CD14-positive monocyte (primary cell): Measurements from ENCODE around the gene GAL3ST2. TPM values are rescaled to one million over a fixed set of nuclear protein-coding genes. Genes with fewer than 3 reads are reported as not detected.

Source experiments
- DNase-seq, 3 donors: peaks; one replicate each; pipeline ENCODE4 v3.0.0-alpha.2; 2011 to 2022
- H2AFZ ChIP-seq: 2 replicates; pipeline ENCODE4 v1.6.0; 2012; ENCODE audit warnings: mild to moderate bottlenecking, low read depth, low read length, inconsistent platforms; ENCODE audit not compliant: insufficient read depth, poor library complexity, severe bottlenecking
- H3K27ac ChIP-seq, 2 donors: 1 replicate in 1 of 2; 2 replicates in 1 of 2; pipeline ENCODE4 v1.5.1; 2012 to 2013; ENCODE audit warnings: low read length in 2 of 2, control low read depth in 1 of 2, inconsistent platforms in 1 of 2, low read depth in 1 of 2, mild to moderate bottlenecking in 1 of 2
- H3K27me3 ChIP-seq, 2 donors: one replicate each; pipeline versions ENCODE4 v1.6.0 to v1.6.1; 2011 to 2013; ENCODE audit warnings: low read length in 2 of 2; ENCODE audit not compliant: control insufficient read depth in 2 of 2, insufficient read depth in 2 of 2
- H3K36me3 ChIP-seq, 2 donors: replicated peaks in 1 of 2; 1 replicate in 1 of 2; 2 replicates in 1 of 2; pipeline versions ENCODE4 v1.5.1 to v1.6.1; 2012 to 2013; ENCODE audit warnings: low read length in 2 of 2, control low read depth in 1 of 2, inconsistent platforms in 1 of 2, mild to moderate bottlenecking in 1 of 2; ENCODE audit not compliant: insufficient read depth in 2 of 2, control insufficient read depth in 1 of 2
- H3K4me1 ChIP-seq, 2 donors: 1 replicate in 1 of 2; 2 replicates in 1 of 2; pipeline versions ENCODE4 v1.5.1 to v1.6.1; 2012 to 2013; ENCODE audit warnings: low read length in 2 of 2, control low read depth in 1 of 2, inconsistent platforms in 1 of 2, mild to moderate bottlenecking in 1 of 2, moderate library complexity in 1 of 2; ENCODE audit not compliant: insufficient read depth in 2 of 2, control insufficient read depth in 1 of 2
- H3K4me2 ChIP-seq: replicated peaks from 2 replicates; pipeline ENCODE3; 2012; ENCODE audit warnings: low read length, moderate library complexity, mild to moderate bottlenecking; ENCODE audit not compliant: poor library complexity, severe bottlenecking; ENCODE audit errors: extremely low read depth
- H3K4me3 ChIP-seq, 3 experiments: fragments of 200-600 bp in 1 of 3; sonication (generic) in 1 of 3; replicated peaks in 1 of 3; 1 replicate in 2 of 3; 2 replicates in 1 of 3; pipeline ENCODE4 v1.5.1; 2011 to 2013; ENCODE audit warnings: low read length in 3 of 3, mild to moderate bottlenecking in 3 of 3, control low read depth in 2 of 3, low read depth in 2 of 3, inconsistent platforms in 1 of 3, moderate library complexity in 1 of 3
- H3K79me2 ChIP-seq: 2 replicates; pipeline ENCODE4 v1.6.0; 2012; ENCODE audit warnings: mild to moderate bottlenecking, control low read depth, inconsistent platforms, low read length, moderate library complexity; ENCODE audit not compliant: insufficient read depth
- H3K9ac ChIP-seq: 2 replicates; pipeline ENCODE4 v1.6.0; 2017; ENCODE audit warnings: low read length, mild to moderate bottlenecking; ENCODE audit not compliant: insufficient read depth, poor library complexity, severe bottlenecking
- H3K9me3 ChIP-seq, 2 donors: replicated peaks in 1 of 2; 1 replicate in 1 of 2; 2 replicates in 1 of 2; pipeline versions ENCODE4 v1.5.1 to v1.6.1; 2012 to 2013; ENCODE audit warnings: low read length in 2 of 2, control low read depth in 1 of 2; ENCODE audit not compliant: control insufficient read depth in 1 of 2, insufficient read depth in 1 of 2
- H4K20me1 ChIP-seq: 2 replicates; pipeline ENCODE4 v1.6.0; 2012; ENCODE audit warnings: mild to moderate bottlenecking, low read length, control low read depth, moderate library complexity; ENCODE audit not compliant: insufficient read depth
- H3K27ac Mint-ChIP-seq, 7 donors: one replicate each; pipeline ENCODE4 v1.8.0; 2020; ENCODE audit warnings: mild to moderate bottlenecking in 7 of 7, mixed read lengths in 7 of 7, moderate library complexity in 6 of 7, inconsistent platforms in 2 of 7
- H3K27me3 Mint-ChIP-seq, 3 donors: one replicate each; pipeline ENCODE4 v1.8.0; 2021 to 2022; ENCODE audit warnings: low read depth in 3 of 3, mild to moderate bottlenecking in 3 of 3, mixed read lengths in 3 of 3, moderate library complexity in 3 of 3, inconsistent platforms in 1 of 3
- H3K36me3 Mint-ChIP-seq, 2 donors: one replicate each; pipeline ENCODE4 v1.8.0; 2020; ENCODE audit warnings: mixed read lengths in 2 of 2, inconsistent platforms in 1 of 2, mild to moderate bottlenecking in 1 of 2
- H3K4me1 Mint-ChIP-seq: one replicate; pipeline ENCODE4 v1.8.0; 2020; ENCODE audit warnings: mild to moderate bottlenecking, mixed read lengths
- H3K4me3 Mint-ChIP-seq, 2 donors: one replicate each; pipeline ENCODE4 v1.8.0; 2020; ENCODE audit warnings: mild to moderate bottlenecking in 2 of 2, mixed read lengths in 2 of 2, moderate library complexity in 1 of 2
- H3K9me3 Mint-ChIP-seq, 7 donors: one replicate each; pipeline ENCODE4 v1.8.0; 2020 to 2022; ENCODE audit warnings: mixed read lengths in 7 of 7, mild to moderate bottlenecking in 6 of 7, moderate library complexity in 6 of 7, inconsistent platforms in 2 of 7
- WGBS: methylation state at CpG from one replicate; pipeline ENCODE4 v1.1.5; 2013; ENCODE audit warnings: missing lambda C conversion rate; ENCODE audit not compliant: insufficient coverage; 5-methylcytosine and 5-hydroxymethylcytosine counted together
- intact Hi-C, 2 donors: fragments of 100-400 bp; cut with micrococcal nuclease; formaldehyde crosslinking; loops; one replicate each; pipeline versions ENCODE4 v1.15.0 to v1.15.1; 2023
- polyA plus RNA-seq, 3 donors: library from polyadenylated mRNA; depleted of rRNA in 1 of 3; unstranded in 2 of 3; stranded (reverse) in 1 of 3; fragments of 300-500 nt in 2 of 3; fragments of >200 nt in 1 of 3; fragmentation: Illumina TruSeq in 2 of 3; gene quantifications; 1 replicate in 2 of 3; 2 replicates in 1 of 3; pipeline ENCODE4 v1.2.3, GENCODE V29; 2012 to 2021
- TF ChIP-seq, protein P1 (sequence below): fragments of 200-600 bp; IDR thresholded peaks from one replicate; pipeline ENCODE4 v1.8.0; 2022; ENCODE audit warnings: antibody characterized with exemption, mild to moderate bottlenecking

Gene GAL3ST2
- polyA plus RNA-seq, 3 donors: not detected

GRCh38 chr2:241809383-241810306, 33.0 kb downstream of the GAL3ST2 start:
- Mint-ChIP-seq H3K9me3 (peaks cover 0 to 2% (median 0%) of the 10 kb centered on the region in 7 donors), H3K4me3 (no peak overlapping the region), H3K4me1 (peaks cover 5% of the 10 kb centered on the region), H3K27ac (peak overlapping the region in 1 of 7 donors; percentile 43), H3K27me3 (peaks cover 4 to 10% (median 8%) of the 10 kb centered on the region in 3 donors), H3K36me3 (no peaks in the 10 kb centered on the region)
- TF ChIP-seq, protein P1, sequence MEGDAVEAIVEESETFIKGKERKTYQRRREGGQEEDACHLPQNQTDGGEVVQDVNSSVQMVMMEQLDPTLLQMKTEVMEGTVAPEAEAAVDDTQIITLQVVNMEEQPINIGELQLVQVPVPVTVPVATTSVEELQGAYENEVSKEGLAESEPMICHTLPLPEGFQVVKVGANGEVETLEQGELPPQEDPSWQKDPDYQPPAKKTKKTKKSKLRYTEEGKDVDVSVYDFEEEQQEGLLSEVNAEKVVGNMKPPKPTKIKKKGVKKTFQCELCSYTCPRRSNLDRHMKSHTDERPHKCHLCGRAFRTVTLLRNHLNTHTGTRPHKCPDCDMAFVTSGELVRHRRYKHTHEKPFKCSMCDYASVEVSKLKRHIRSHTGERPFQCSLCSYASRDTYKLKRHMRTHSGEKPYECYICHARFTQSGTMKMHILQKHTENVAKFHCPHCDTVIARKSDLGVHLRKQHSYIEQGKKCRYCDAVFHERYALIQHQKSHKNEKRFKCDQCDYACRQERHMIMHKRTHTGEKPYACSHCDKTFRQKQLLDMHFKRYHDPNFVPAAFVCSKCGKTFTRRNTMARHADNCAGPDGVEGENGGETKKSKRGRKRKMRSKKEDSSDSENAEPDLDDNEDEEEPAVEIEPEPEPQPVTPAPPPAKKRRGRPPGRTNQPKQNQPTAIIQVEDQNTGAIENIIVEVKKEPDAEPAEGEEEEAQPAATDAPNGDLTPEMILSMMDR: no peak
- no peaks in the 10 kb centered on the region for H4K20me1 ChIP-seq
- no peak overlapping the region for H3K9ac ChIP-seq
- H3K9me3 ChIP-seq: no peaks in the 10 kb centered on the region
- no peak for DNase-seq
- H3K36me3 ChIP-seq: no peaks in the 10 kb centered on the region
- peaks cover 3% of the 10 kb centered on the region in 2 donors for H3K4me1 ChIP-seq
- 85% methylated on average over 24 of the region's 29 CpGs for WGBS
- H3K4me3 ChIP-seq: no peak overlapping the region
- no peak overlapping the region for H3K4me2 ChIP-seq
- H3K79me2 ChIP-seq: no peaks in the 10 kb centered on the region
- H2AFZ ChIP-seq: no peak overlapping the region
- H3K27ac ChIP-seq: no peak overlapping the region
- peaks cover 3 to 4% of the 10 kb centered on the region in 2 donors for H3K27me3 ChIP-seq
- intact Hi-C loops: no loop called here

GRCh38 chr2:241810307-241811200, 33.9 kb downstream of the GAL3ST2 start:
- peaks cover 2% of the 10 kb centered on the region for H3K4me1 Mint-ChIP-seq
- DNase-seq: no peak
- no peaks in the 10 kb centered on the region for H3K36me3 Mint-ChIP-seq
- H3K27me3 Mint-ChIP-seq: peaks cover 4 to 10% (median 9%) of the 10 kb centered on the region in 3 donors
- H3K9me3 ChIP-seq: no peaks in the 10 kb centered on the region
- H3K27me3 ChIP-seq: no peaks in the 10 kb centered on the region
- no peak overlapping the region for H3K4me3 ChIP-seq
- TF ChIP-seq, protein P1: no peak
- H3K4me3 Mint-ChIP-seq: no peak overlapping the region
- H3K9ac ChIP-seq: no peak overlapping the region
- H3K4me2 ChIP-seq: no peak overlapping the region
- no peak overlapping the region for H3K27ac Mint-ChIP-seq
- H3K27ac ChIP-seq: no peak overlapping the region
- peaks cover 0 to 2% (median 0%) of the 10 kb centered on the region in 7 donors for H3K9me3 Mint-ChIP-seq
- no peak overlapping the region for H2AFZ ChIP-seq
- H3K79me2 ChIP-seq: no peaks in the 10 kb centered on the region
- H3K4me1 ChIP-seq: no peaks in the 10 kb centered on the region
- H4K20me1 ChIP-seq: no peaks in the 10 kb centered on the region
- intact Hi-C loops: no loop called here
- no peaks in the 10 kb centered on the region for H3K36me3 ChIP-seq
- 96% methylated on average over 22 of the region's 28 CpGs for WGBS
